WERI-Rb-1 (cell line): ENCODE data around the gene LHX3.

Experiments used
- DNase-seq: peaks from one replicate; pipeline ENCODE4 v3.0.0-alpha.2; 2020
- H3K27ac ChIP-seq: fragments of 250-450 bp; sonication (Bioruptor Pico); 2 replicates; pipeline ENCODE4 v1.5.1; 2020; ENCODE audit warnings: mild to moderate bottlenecking, moderate library complexity
- H3K27me3 ChIP-seq: fragments of 250-450 bp; sonication (Bioruptor Pico); 2 replicates; pipeline ENCODE4 v1.5.1; 2021; ENCODE audit warnings: mild to moderate bottlenecking, low read depth, moderate library complexity; ENCODE audit not compliant: insufficient read depth, severe bottlenecking
- H3K36me3 ChIP-seq: fragments of 250-450 bp; sonication (Bioruptor Pico); 2 replicates; pipeline ENCODE4 v1.5.1; 2020; ENCODE audit warnings: mild to moderate bottlenecking, moderate library complexity
- H3K4me3 ChIP-seq: 2 replicates; pipeline ENCODE4 v1.5.1; 2011; ENCODE audit warnings: low read depth, mild to moderate bottlenecking, control low read depth, low read length
- H3K9me3 ChIP-seq: fragments of 250-450 bp; sonication (Bioruptor Pico); 2 replicates; pipeline ENCODE4 v1.5.1; 2021; ENCODE audit warnings: mild to moderate bottlenecking, moderate library complexity; ENCODE audit not compliant: severe bottlenecking
- CTCF ChIP-seq: IDR thresholded peaks from 2 replicates; pipeline ENCODE4 v1.5.1; 2011; ENCODE audit warnings: low read depth, mild to moderate bottlenecking, control low read depth, inconsistent platforms, low read length

The LHX3 gene

GRCh38 chr9:136189394-136190236 lies 15.3 kb downstream of the LHX3 start:
- no peaks in the 10 kb centered on the region for H3K27me3 ChIP-seq
- H3K4me3 ChIP-seq: peak overlapping the region; percentile 44
- peak; percentile 96 for DNase-seq
- no peaks in the 10 kb centered on the region for H3K9me3 ChIP-seq
- peaks cover 7% of the 10 kb centered on the region for H3K36me3 ChIP-seq
- TF ChIP-seq CTCF: peak; percentile 34
- H3K27ac ChIP-seq: peak overlapping the region; percentile 100

- no peaks in the 10 kb centered on the region for H3K9me3 ChIP-seq
- H3K27ac ChIP-seq: peak overlapping the region; percentile 100
- no peak overlapping the region for H3K4me3 ChIP-seq
- TF ChIP-seq CTCF: no peak
- no peaks in the 10 kb centered on the region for H3K27me3 ChIP-seq
- H3K36me3 ChIP-seq: peaks cover 3% of the 10 kb centered on the region
- DNase-seq: peak; percentile 82
Measured at GRCh38 chr9:136187683-136188586, 17.0 kb downstream of the LHX3 start.

- TF ChIP-seq CTCF: no peak
- H3K36me3 ChIP-seq: no peaks in the 10 kb centered on the region
- H3K9me3 ChIP-seq: no peaks in the 10 kb centered on the region
- no peak overlapping the region for H3K4me3 ChIP-seq
- no peaks in the 10 kb centered on the region for H3K27me3 ChIP-seq
- DNase-seq: no peak
- peak overlapping the region; percentile 100; the same call in 1 of the 2 replicates for H3K27ac ChIP-seq
Measured at GRCh38 chr9:136187197-136187596, 17.7 kb downstream of the LHX3 start.

- no peak for DNase-seq
- no peaks in the 10 kb centered on the region for H3K36me3 ChIP-seq
- H3K4me3 ChIP-seq: no peak overlapping the region
- no peaks in the 10 kb centered on the region for H3K27me3 ChIP-seq
- no peaks in the 10 kb centered on the region for H3K9me3 ChIP-seq
- no peak for TF ChIP-seq CTCF
- H3K27ac ChIP-seq: no peak overlapping the region
Measured at GRCh38 chr9:136186386-136186785, 18.5 kb downstream of the LHX3 start.

GRCh38 chr9:136185596-136186366 lies 19.1 kb downstream of the LHX3 start:
- TF ChIP-seq CTCF: no peak
- no peak for DNase-seq
- Histone ChIP-seq H3K27ac (peak overlapping the region; percentile 10; the same call in 1 of the 2 replicates), H3K36me3 (no peaks in the 10 kb centered on the region), H3K4me3 (no peak overlapping the region), H3K27me3 (no peaks in the 10 kb centered on the region), H3K9me3 (no peaks in the 10 kb centered on the region)
